GM19099 (cell line): Measurements from ENCODE around the gene RFX1.

Experiments
- POLR2A ChIP-seq: IDR thresholded peaks from 3 replicates; pipeline ENCODE4 v1.6.1; 2011; ENCODE audit warnings: low read depth; ENCODE audit not compliant: insufficient read length; ENCODE audit errors: extremely low read depth

The RFX1 gene

GRCh38 chr19:13938301-13939064 lies 67.6 kb downstream of the RFX1 start, which contains the start of gene PODNL1:
PODNL1 (minus strand) TSS chr19:13938417; CDS start chr19:13938181, 236 bp downstream.
- no peak for TF ChIP-seq POLR2A

GRCh38 chr19:13937479-13938300 lies 68.4 kb downstream of the RFX1 start:
- no peak for TF ChIP-seq POLR2A

DNA sequence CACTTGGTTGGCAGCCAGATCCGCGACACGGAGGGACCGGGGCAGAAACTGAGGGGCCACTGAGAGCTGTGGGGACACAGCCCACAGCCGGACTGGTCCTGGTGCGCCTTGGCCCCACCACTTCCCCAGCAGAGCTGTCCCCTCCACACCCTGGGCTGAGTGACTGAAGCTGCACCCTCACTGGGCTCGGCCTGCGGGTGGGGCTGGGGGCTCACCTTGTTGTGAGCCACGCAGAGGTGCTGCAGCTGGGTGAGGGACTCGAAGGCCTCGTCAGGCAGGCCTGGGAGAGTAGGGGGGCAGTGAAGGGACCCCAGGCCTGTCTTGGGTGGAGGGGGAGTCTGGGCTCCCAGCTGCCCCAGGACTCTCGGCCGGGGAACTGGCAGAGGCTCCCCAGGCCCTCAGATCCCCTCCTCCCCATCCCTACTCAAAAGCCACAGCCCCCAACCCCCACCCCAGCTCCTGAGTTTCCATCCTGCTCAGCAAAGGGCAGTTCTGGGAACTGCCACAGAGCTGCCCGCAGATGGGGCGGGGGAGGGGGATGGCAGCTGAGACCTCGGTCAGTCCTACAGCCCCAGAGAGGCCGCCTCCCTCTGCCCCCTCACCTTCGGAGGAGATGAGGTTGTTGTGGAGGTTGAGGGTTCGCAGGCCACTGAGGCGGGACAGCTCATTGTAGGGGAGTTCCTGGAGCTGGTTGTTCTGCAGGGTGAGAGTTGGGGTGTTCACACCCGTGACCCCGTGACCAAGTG lies 70.2 kb downstream of the RFX1 start:
- TF ChIP-seq POLR2A: no peak

GRCh38 chr19:13934785-13935109 lies 71.4 kb downstream of the RFX1 start:
- TF ChIP-seq POLR2A: no peak

DNA sequence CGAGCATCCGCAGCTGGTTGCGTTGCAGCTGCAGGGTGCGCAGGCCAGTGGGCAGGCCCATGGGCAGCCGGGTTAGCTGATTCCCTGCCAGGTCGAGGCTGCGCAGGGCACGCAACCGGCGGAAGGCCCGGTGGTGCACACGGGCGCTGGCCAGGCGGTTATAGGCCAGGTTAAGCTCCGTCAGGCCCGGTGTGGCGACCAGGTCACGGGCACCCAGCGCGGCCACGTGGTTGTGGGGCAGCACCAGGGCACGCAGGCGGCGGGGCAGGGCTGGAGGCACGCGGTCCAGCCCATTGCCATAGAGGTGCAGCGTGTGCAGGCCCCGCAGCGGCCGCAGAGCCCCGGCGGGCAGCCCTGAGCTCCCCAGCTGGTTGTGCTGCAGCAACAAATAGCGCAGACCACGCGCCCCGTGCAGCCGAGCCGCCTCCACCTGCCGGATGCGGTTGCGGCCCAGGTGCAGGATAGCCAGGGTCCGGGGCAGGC lies 73.2 kb downstream of the RFX1 start:
- TF ChIP-seq POLR2A: no peak

DNA sequence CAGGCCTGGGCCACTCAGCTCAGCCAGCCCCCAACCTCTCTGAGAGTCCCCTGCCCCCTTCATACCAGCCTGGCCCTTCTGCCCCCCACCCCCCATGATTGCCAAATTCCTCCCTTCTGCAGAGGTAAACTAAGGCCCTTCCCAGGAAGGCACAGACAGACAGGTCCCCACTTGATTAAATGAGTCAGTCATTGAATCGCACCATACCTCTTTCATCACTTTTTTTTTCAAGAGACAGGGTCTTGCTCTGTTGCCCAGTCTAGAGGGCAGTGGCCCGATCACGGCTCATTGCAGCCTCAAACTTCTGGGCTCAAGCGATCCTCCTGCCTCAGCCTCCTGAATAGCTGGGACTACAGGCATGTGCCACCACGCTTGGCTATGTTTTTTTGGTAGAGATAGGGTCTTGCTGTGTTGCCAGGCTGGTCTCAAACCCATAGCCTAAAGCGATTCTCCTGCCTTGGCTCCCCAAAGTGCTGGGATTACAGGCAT lies 73.9 kb downstream of the RFX1 start:
- TF ChIP-seq POLR2A: no peak

DNA sequence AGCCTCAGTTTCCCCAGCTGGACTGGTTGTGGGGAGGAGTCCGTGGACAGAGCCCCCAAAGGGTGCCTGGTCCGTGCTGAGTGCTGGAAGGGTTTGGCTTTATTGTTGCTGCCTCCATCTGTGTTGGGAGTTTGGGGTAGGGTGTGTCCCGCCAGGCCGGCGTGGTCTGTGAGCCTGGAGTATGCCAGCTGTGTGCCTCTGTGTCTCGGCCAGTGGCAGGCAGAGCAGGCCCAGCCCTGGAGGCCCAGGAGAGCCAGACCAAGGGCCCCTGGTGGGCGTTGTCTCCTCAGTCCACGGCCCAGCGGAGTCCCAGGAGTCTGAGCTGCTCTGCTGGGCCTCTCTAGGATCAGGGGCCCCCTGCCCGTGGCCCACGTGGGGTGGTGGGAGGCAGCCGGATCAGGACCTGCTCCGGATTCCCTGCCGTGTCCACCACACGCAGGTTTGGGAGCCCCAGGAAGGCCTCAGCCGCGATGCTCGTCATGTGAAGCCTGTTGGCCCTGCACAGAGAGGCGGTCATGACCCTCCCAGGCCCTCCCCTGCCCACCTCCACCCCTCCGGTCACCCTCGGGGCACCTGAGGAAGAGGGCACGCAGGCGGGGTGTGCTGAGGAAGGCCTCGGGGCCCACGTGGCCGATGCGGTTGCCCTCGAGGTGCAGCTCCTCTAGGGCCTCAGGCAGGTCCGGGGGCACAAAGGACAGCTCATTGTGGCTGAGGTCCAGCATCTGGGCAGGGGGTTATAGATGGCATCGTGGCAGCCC lies 74.5 kb downstream of the RFX1 start:
- TF ChIP-seq POLR2A: no peak

DNA sequence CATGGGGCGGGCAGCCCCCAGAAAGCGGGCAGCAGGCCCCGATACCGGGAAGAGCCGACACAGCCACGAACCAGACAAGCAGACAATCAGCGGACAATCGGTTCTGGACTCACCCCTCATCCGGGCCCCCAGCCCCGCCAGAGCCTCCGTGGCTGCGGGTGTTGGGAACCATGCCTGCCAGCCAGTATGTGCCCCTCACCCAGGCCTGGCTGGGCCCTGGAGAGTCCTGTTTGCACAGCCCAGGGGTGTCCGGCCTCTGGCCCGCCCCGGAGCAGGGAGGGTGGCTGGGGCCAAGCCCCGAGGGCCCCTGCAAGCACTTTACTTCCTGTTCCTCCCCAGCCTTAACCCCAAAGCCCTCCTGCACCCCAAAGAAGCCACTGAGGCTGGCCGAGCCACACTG lies 75.7 kb downstream of the RFX1 start:
- no peak for TF ChIP-seq POLR2A

DNA sequence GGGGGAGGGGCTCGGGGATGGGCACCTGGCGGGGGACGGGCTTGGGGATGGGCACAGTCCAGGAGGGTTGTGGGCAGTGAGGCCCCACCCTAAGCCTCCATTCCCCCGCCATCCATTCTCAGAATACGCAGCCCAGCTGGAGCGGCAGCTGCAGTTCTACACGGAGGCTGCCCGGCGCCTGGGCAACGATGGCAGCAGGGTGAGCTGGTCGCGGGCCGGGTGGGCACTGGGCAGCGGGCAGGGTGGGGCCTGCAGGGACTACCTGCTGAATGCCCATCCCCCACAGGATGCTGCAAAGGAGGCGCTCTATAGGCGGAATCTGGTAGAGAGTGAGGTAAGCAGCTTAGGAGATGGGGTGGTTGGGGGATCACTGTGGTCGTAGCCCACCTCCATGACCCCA lies 76.2 kb downstream of the RFX1 start:
- no peak for TF ChIP-seq POLR2A

GRCh38 chr19:13929340-13929739 lies 76.8 kb downstream of the RFX1 start:
- no peak for TF ChIP-seq POLR2A

DNA sequence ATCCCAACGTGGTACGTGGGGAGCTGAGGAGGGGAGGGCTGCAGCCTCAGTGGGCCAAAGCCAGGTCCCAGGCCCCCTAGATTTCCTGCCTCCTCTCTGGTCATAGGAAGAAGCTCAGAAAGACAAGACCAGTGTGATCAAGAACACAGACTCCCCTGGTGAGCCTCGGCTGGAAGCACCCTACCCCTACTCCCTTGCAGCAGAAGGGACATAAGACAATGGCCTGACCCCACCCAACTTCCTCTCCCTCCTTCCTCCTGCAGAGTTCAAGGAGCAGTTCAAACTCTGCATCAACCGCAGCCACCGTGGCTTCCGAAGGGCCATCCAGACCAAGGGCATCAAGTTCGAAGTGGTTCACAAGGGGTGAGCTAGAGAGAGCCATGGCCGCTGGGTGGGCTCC lies 79.4 kb downstream of the RFX1 start:
- TF ChIP-seq POLR2A: no peak

DNA sequence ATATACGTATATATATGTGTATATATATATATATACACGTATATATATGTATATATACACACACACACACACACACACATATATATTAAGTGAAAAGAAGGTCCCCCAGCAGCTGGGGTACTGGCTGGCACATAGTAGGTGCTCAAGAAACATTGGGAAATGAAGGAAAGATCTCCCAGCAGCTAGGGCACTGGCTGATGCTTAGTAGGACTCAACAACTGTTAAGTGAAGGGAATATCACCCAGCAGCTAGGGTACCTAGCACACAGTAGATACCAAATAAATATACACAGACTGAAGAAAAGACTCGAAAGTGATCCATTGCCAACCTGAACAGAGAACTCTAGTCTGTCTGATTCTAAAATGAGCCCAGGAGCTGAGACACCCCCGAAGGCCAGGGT lies 80.1 kb downstream of the RFX1 start:
- no peak for TF ChIP-seq POLR2A

GRCh38 chr19:13923194-13923987 lies 82.7 kb downstream of the RFX1 start:
- no peak for TF ChIP-seq POLR2A
